ENCODE results near the gene TBK1.

The TBK1 gene

DNA sequence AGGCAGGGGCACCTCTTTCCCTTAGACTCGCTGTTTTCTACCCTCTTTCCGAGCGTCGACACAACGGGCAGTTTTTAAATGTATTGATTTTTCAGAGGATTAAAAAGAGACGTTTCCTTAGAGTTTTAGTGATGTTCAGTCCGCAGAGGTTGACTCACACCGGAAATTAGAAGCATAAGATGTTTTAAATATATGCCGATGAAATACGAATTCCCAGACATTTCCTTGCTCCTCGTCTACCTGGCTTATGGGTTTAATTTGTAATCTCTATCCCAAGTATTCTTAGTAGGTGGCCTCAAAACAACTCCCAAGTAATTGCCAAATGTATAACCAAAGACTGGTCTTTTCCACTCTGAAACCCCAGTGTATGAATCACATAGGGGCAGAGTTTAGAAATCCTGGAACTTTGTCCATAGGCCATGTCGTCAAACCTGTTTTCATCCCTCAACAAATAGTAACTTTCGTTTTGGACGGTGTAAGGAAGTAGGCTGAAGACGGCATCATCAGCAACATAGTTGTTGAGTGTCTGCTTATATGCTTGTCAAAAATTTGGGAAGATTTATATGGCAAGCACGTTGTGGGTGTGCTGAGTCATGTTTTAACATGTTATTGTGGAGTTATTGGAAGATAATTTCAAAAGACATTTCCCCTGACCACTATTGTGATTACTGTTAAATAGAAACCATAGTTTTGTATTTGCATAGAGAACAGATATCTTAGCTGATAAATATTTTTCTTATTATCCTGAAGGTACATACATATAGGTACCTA is 824 bp downstream of the TBK1 start:
- DNase-seq, result peak; percentile 89 to 99 (median 97)

DNA sequence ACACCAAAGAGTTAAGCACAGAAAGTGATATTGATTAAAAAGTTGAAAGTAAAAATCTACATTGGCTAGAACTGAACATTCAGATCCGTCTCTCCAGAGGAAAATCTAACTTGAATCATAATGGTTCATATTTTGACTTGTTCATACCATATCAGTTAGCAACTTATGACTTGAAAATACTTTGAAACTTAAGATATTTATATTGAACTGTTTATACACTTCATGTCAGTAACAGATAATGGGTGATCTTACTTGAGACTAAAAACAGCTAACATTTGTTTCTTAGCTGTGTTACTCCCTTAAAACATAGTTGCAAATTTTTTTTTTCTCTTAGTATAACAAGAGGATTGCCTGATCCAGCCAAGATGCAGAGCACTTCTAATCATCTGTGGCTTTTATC is 3.6 kb downstream of the TBK1 start:
- no peak for DNase-seq

- DNase-seq, result no peak
These were observed 4.2 kb downstream of the TBK1 start for GRCh38 chr12:64456119-64456518.

DNA sequence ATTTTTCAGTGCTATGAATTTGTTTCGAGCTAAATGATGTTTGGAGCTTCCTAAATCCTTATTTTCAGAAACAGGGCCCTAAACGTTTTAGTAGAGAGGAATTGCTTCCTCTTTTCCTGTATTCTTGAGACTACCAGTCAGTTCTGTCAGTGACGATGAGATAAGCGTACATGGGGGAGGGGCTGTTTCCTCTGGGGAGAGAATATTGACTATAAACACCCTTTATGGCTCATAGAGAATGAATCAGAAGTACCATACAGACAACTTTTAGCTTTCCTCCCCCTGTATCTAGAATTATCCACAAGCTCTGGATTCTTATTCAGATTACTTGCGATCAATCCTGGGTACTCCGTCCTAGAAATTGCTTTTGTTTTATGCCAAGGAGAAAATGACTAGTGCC is 5.1 kb downstream of the TBK1 start:
- DNase-seq, result peak; percentile 89 to 94 (median 91)

DNA sequence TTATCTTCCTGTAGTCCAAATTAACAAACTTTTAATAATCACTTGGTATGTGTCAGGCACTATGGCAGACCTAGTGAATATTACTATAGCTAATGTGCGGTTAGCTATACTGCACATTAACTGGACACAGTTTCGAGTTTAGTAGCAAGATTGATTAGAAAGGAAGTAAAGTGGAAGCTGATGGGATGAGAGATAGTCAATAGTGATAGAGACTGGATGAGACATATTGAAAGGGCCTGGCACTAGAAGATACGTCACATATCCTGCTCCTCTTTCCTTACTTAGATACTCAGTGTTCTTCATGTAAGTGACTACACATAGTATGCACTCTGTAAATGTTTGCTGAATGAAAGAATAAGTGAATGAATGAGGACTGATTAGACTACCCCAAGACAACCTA is 5.5 kb downstream of the TBK1 start:
- DNase-seq, result no peak

DNA sequence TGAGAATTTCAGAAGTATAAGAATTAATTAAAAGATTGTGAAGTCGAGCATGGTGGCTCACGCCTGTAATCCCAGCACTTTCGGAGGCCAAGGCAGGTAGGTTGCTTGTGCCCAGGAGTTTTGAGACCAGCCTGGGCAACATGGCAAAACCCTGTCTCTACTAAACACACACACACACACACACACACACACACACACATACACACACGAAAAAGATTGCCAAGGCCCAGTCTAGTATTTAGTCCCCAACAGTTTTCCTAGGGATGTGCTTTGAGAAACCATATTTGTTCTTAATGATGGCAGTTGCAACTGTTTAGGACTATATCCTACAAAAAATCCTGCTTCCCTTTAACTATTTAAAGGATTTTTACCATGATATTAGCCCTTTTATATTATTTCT is 6.0 kb downstream of the TBK1 start:
- DNase-seq, result no peak

DNA sequence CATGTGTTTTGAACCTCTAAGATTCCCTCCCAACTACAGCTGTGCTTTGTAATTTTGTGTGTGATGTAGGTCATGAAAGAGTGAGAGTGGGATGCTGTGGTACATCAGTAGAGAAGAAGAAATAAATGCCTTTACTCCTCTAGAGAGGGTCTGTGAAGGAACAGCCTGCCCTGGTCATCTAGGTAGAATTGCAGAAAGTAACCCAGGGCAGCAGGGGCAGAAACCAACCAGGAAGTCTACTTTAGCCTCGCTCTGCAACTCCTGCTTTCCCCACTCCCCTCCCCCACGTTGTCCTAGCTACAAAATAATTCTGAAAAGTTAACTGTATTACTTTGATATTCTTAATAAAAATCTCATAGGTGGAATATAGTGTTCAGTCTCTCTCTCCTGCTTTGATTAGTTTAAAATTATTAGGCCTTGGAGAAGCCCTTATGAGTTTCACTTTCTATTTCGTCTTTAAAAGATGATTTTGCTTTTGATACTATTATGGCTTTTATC is 7.5 kb downstream of the TBK1 start:
- peak; percentile 17 to 35 (median 21) for DNase-seq

- peak; percentile 48 to 70 (median 53) for DNase-seq
These were observed 9.9 kb downstream of the TBK1 start for GRCh38 chr12:64461634-64462414.

DNA sequence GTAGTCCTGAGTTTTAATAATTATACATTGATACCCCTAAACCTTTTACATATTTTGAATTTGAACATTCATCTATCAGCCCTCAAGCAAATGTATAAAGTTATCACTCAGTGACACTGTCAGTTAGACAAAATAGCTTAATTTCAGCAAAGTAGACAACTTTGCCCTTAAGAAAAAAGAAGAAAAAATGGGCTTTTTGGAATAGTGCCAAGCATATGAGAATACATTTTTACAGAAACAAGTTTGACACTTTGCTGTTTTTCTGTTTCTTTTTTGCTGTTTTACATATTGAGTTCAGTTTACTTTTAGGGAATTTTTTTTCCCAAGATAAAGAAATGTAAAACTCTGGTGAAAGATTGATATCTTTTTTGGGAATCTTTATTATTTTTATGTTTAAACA is 14.3 kb downstream of the TBK1 start:
- DNase-seq, result no peak

DNA sequence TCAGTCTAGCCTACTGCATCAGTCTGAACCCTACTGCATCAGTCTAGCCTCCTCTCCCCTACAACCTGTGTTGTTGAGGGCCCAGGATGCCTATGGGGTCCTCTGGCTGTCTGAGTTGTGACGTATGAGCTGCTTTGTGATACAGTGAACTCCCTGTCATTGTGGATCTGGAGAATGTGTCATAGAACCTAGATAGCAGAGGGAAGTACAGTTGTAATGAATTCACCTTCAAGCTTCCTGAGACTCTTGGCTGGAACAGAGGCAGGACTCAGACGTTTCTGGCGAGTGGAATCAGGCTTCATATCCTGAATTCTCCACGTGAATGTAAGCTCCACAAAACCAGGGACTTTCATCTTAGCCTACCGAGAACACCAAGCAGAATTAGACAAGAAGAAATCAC is 17.0 kb downstream of the TBK1 start:
- DNase-seq, result no peak

- DNase-seq, result no peak
These were observed 17.7 kb downstream of the TBK1 start for GRCh38 chr12:64469455-64470142.

DNA sequence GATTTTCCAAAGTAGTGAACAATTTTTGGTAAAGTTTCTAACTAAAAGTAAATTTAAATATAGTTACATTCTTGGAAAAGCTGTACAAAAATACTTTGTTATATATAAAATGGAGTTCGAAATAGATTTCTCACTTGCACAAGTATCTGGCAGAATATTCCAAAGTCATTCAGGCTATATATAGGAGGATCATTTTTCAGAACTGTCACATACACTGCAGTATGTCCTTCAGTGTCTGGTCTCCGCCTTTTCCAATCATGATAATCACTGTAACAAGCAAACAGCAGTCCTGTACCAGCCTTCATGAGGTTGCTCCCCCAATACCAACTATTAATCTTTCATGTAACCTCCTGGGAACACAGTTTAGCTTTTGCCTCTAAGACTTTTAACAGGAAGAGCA is 18.6 kb downstream of the TBK1 start:
- no peak for DNase-seq

- no peak for DNase-seq
These were observed 21.3 kb downstream of the TBK1 start for GRCh38 chr12:64473176-64473575.

DNA sequence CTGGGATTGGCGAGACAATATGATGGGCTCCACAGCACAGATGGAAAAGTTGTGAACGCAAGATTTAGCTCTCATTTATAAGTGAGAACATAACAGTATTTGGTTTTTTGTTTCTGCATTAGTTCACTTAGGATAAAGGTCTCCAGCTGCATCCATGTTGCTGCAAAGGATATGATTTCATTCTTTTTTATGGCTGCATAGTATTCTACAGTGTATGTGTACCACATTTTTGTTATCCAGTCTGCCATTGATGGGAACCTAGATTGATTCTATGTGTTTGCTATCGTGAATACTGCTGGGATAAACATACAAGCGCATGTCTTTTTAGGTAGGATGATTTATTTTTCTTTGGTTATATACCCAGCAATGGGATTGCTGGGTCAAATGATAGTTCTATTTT is 23.6 kb downstream of the TBK1 start:
- DNase-seq, result no peak

DNA sequence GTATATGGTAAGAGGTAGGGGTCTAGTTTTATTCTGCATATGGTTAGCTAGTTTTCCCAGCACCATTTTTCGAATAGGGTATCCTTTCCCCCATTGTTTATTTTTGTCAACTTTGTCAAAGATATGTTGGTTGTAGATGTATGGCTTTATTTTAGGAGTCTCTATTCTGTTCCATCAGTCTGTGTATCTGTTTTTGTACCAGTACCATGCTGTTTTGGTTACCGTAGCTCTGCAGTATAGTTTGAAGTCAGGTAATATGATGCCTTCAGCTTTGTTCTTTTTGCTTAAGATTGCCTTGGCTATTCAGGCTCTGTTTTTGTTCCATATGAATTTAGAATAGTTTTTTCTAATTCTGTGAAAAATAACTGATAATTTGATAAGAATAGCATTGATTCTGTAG is 24.9 kb downstream of the TBK1 start:
- no peak for DNase-seq

DNA sequence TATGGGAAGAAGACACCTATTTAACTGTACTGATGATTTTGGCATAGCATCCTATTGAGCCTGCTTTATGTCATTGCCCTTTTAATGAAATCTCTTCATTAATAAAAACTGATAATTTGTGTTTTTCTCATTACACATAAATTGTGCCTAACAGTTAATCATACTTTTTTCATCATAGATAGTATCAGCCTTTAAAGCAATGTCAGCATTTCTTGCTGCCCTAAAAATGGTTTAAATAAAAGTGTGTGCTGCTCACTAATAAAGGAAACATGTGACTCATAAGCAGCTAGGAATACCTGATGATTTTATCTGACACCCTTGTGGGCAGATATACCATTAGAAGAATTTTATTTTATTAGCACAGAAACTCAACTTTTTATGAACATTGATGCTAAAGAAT is 26.7 kb downstream of the TBK1 start:
- DNase-seq, result no peak

GRCh38 chr12:64480148-64480547 is 28.2 kb downstream of the TBK1 start:
- DNase-seq, result no peak

GRCh38 chr12:64486657-64487056 is 34.7 kb downstream of the TBK1 start:
- no peak for DNase-seq

- no peak for DNase-seq
These were observed 39.8 kb downstream of the TBK1 start for GRCh38 chr12:64491718-64492117.

- DNase-seq, result no peak
These were observed 41.6 kb downstream of the TBK1 start for GRCh38 chr12:64493513-64493912.

DNA sequence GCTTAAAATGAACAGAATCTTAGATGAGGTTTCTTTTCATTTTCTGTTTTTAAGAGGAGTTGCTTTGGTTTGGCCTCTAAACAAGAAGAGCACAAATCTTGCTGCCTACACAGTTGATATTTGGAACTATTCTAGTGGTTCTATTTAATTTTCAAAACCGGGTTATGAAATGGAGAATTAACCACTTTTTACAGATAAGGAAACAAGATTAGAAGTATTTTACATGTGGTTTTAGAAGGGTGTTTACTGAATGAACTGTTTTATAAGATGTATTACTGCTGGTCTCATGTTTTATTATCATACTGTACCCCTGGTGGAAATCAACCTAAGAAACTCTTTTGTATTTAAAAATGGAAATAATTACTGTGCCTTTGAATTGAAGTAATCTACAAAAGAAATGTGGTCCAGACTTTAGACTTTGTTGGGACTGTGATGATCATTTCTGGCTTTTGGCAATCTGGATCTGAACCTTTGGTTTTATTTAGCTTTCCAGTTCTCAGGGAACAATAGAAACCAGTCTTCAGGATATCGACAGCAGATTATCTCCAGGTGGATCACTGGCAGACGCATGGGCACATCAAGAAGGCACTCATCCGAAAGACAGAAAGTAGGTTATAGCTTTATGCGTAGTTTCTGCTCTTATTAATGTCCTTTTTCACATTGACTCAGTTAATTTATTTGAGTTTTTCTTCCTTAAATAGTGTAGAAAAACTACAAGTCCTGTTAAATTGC is 43.2 kb downstream of the TBK1 start:
- no peak for DNase-seq

GRCh38 chr12:64496839-64497400 is 45.0 kb downstream of the TBK1 start:
- DNase-seq, result no peak

DNA sequence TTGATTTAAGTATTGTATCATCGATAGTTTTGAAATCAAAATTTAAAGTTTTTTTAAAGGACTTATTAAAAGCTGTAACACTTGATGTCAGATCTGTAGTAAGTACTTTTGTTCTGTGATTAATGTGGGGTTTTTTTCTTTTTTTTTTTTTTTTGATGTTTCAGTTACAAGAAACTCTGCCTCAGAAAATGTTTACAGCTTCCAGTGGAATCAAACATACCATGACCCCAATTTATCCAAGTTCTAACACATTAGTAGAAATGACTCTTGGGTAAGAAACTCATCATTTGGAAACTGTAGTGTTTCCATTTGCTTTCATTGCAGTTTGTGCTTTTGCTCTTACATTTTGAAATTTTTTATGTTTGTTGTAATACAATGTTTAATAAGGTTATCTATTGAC is 45.6 kb downstream of the TBK1 start:
- DNase-seq, result no peak

All from suppressor macrophage treated with lipopolysaccharide for 1 hour (primary cell).